ENCODE measurements around the gene SELENOV.

SELENOV gene

DNA sequence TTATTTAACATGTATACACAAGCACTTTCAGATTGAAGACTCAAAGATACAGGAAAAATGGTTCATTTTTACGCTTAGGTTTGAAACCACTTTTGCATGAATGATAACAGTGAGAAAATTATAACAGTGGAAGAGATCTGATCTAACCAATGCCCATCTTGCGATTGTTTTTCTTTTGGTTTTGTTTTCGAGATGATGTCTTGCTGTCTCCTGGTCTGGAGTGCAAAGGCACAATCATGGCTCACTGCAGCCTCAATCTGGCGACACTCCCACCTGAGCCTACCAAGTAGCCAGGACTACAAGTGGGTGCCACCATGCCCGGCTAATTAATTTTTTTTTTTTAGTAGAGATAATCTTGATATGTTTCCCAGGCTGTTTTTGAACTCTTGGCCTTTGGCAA, 35.3 kb downstream of the SELENOV start:
- TF ChIP-seq ZFX (IDR thresholded peaks at IDR 0.05), result no peak
- TF ChIP-seq, protein P1, sequence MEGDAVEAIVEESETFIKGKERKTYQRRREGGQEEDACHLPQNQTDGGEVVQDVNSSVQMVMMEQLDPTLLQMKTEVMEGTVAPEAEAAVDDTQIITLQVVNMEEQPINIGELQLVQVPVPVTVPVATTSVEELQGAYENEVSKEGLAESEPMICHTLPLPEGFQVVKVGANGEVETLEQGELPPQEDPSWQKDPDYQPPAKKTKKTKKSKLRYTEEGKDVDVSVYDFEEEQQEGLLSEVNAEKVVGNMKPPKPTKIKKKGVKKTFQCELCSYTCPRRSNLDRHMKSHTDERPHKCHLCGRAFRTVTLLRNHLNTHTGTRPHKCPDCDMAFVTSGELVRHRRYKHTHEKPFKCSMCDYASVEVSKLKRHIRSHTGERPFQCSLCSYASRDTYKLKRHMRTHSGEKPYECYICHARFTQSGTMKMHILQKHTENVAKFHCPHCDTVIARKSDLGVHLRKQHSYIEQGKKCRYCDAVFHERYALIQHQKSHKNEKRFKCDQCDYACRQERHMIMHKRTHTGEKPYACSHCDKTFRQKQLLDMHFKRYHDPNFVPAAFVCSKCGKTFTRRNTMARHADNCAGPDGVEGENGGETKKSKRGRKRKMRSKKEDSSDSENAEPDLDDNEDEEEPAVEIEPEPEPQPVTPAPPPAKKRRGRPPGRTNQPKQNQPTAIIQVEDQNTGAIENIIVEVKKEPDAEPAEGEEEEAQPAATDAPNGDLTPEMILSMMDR (conservative IDR thresholded peaks at IDR 0.05), result no peak
- H3K27ac ChIP-seq, result no peak overlapping the region

DNA sequence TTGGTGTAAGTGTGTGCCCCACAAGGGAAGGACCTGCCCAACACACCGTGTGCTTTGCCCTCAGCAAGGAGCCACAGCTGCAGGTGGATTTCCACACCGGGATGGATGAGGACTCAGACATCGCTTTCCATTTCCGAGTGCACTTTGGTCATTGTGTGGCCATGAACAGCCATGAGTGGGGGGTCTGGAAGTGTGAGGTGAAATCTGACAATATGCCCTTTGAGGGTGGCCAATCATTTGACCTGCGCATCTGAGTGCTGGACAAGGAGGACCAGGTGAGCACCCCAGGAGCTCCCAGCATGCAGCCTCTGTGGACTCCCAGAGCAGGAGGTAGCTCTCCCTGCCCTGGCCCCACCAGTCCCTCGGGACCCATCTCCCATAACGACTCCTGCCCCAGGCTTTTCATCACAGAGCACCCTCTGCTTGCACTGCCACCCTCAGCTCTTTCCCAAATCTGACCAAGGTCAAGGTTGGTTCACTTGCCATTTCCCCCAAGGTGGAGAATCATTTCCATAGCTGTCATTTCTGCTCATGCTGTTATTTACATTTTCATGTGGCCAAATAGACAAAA, 38.2 kb downstream of the SELENOV start:
- H3K27ac ChIP-seq, result no peak overlapping the region
- TF ChIP-seq, protein P1 (conservative IDR thresholded peaks at IDR 0.05), result no peak
- no peak for TF ChIP-seq ZFX (IDR thresholded peaks at IDR 0.05)

DNA sequence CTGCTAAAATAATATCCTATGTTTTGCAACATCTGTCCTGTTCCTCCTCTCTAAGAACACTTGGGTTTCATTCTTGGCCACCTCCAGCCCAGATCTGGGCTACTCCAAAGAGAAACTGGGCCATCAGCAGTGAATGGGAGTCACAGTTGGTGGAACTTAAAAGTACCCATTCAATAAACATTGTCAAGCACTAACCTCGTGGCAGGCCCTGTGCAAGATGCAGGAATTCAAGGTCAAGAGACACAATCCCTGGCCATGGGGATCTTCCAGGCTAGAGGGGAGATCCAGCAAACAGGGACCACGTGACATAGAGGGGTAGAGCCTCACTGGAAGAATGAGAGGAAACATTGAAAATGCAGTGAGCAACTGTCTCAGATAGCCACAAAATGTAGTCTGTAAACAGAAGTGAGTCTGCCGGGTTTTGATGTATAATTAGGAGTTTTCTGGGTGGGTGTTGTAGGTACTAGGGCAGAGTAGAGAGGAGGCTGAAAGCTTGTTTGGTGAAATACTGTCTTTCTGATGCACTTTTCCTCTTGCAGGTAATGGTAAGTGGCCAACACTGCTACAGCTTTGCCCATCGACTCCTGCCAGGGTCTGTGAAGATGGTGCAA, 39.9 kb downstream of the SELENOV start:
- TF ChIP-seq ZFX (IDR thresholded peaks at IDR 0.05), result no peak
- TF ChIP-seq, protein P1 (conservative IDR thresholded peaks at IDR 0.05), result no peak
- H3K27ac ChIP-seq, result no peak overlapping the region

DNA sequence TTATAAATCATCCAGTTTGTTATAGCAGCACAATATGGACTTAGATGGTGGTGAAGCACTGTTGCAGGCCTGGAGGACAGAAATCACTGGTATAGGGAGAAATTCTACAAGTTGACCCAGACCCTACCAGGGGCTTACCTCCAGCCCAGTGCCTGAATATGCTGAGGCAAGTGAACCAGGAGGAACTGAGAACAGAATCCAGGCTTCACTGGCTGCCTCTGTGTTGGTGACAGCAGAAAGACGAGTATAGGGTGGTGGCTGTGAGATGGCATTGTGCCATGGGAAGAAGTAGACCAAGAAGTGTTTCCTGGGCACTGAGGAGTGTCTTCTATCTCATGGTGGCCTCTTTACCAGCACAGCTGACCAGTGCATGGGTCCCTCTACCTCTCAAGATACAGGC, 40.9 kb downstream of the SELENOV start:
- H3K27ac ChIP-seq, result no peak overlapping the region
- TF ChIP-seq, protein P1 (conservative IDR thresholded peaks at IDR 0.05), result no peak
- TF ChIP-seq ZFX (IDR thresholded peaks at IDR 0.05), result no peak

DNA sequence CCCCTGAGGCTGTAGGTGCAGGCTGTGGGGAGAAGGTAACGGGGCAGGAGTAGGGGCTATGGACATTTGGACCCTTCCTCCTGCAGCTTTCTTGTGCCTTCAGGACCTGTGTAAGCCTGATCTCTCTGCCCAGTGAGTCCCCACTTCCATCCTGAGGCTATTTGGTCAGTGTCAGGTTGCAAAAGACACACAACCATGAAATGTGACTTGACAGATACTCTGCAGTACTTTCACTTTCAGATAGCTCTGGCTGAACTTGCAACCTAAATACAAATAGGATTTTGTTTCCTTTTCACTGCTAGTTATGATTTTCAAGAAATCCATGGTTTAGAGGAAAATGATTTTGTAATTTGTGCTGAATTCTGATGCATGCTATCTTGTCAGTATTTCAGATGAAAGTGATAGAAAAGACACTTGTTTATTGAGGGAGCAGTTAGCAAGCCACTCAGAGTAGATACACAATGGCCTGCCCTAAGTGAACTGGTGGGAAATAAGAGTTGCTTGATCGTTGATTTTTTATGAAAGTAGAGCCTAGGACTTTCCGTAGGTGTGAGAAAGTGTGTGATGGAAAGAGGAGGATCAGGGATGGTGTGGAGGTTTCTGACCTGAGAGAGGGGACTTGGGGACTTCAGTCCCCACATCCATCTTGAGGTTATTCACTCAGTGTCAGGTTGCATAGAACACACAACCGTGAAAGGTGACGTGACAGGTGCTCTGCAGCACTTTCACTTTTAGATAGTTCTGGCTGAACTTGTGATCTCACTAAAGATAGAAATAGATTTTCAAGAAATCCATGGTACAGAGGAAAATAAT, 43.1 kb downstream of the SELENOV start:
- TF ChIP-seq ZFX (IDR thresholded peaks at IDR 0.05), result no peak
- TF ChIP-seq, protein P1 (conservative IDR thresholded peaks at IDR 0.05), result no peak
- peak overlapping the region; percentile 44 for H3K27ac ChIP-seq

DNA sequence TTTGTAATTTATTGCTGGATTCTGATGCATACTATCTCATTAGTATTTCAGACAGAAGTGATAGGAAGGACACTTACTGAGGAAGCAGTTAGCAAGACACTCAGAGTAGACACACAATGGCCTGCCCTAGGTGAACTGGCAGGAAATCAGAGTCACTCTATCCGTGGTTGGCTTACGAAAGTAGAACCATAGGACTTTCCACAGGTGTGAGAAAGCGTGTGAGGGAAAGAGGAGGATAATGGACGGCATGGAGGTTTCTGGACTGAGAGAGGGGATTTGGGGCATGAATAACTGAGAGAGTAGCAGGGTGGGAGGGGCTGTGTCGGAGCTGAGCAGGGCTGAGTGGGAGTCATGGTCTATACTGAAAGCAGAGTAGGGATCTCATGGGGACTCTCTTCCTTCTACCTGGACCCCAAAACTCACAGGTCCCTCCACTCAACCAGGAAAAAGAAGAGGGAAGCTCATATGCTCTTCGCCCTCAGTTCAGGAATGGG, 43.7 kb downstream of the SELENOV start:
- TF ChIP-seq, protein P1 (conservative IDR thresholded peaks at IDR 0.05), result no peak
- TF ChIP-seq ZFX (IDR thresholded peaks at IDR 0.05), result no peak
- no peak overlapping the region; the same call in 1 of the 2 replicates for H3K27ac ChIP-seq

DNA sequence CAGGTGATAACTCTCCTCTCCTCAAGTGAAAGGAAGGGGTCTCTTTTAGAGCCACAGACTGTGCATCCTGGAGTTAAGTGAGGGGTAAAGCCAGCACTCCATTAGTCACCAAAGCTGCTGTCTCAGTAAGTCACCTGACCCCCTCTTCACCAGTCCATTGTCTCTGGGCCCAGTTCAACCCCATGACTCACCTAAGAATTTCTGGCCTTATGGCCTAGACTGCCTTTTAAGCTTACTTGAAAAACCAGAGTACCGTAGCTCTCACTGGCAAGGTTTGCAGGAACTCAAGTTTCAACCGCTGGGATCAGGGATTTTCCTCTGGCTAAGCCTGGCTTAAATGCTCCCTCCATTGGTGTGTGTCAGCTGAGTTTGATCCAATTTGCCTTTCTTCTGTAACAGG, 48.5 kb downstream of the SELENOV start:
- no peak for TF ChIP-seq ZFX (IDR thresholded peaks at IDR 0.05)
- TF ChIP-seq, protein P1 (conservative IDR thresholded peaks at IDR 0.05), result no peak
- H3K27ac ChIP-seq, result no peak overlapping the region

Data from C4-2B (cell line).